ENCODE measurements around the gene RNASE11. TPM values are rescaled to one million over a fixed set of nuclear protein-coding genes. Genes with fewer than 3 reads are reported as not detected.

RNASE11 gene
- total RNA-seq, 1 experiment from 2014 or later = not detected

- Histone ChIP-seq H3K9me2 (ENCODE audit: insufficient read depth) (no peaks in the 10 kb centered on the region), H3K36me3 (ENCODE audit: control insufficient read depth in 1 of 2, insufficient read depth in 2 of 2, low read length in 2 of 2) (no peaks in the 10 kb centered on the region), H3K27me3 (ENCODE audit: insufficient read depth, low read length) (no peaks in the 10 kb centered on the region), H3K79me2 (ENCODE audit: insufficient read depth, low read length) (no peaks in the 10 kb centered on the region), H3K4me1 (ENCODE audit: control insufficient read depth in 1 of 2, insufficient read depth in 2 of 2, low read length in 2 of 2) (no peaks in the 10 kb centered on the region), H2AFZ (ENCODE audit: low read depth, low read length, poor library complexity, severe bottlenecking) (no peak overlapping the region), H3K9me3 (ENCODE audit: control insufficient read depth in 1 of 2, insufficient read depth in 1 of 2, low read depth in 1 of 2, low read length in 2 of 2) (no peaks in the 10 kb centered on the region), H3K9ac (ENCODE audit: low read length) (no peak overlapping the region), H3K27ac (ENCODE audit: low read depth, low read length) (no peak overlapping the region), H3K4me2 (ENCODE audit: low read length) (no peak overlapping the region), H3K4me3 (replicated peaks in 1 of 2; ENCODE audit: low read depth in 1 of 2, low read length in 2 of 2) (no peak overlapping the region), H4K20me1 (ENCODE audit: insufficient read depth) (no peaks in the 10 kb centered on the region)
- ATAC-seq (no peak), DNase-seq (ENCODE audit: low read depth, low spot score) (no peak)
- intact Hi-C loops (cut with micrococcal nuclease) = no loop called here
- no TSS peak for BruUV-seq (replicated peaks)
- TF ChIP-seq MAX (IDR thresholded peaks at IDR 0.05) (no peak), ZFX (IDR thresholded peaks at IDR 0.05) (no peak), SRF (IDR thresholded peaks at IDR 0.05; ENCODE audit: low read depth) (no peak), CTCF (IDR thresholded peaks at IDR 0.05 in 2 of 3, conservative IDR thresholded peaks at IDR 0.05 in 1 of 3; ENCODE audit: borderline replicate concordance in 1 of 3, insufficient read depth in 1 of 3, low read depth in 2 of 3, low read length in 2 of 3) (no peak), FOSL1 (IDR thresholded peaks at IDR 0.05; ENCODE audit: low read depth) (no peak), YY1 (IDR thresholded peaks at IDR 0.05; ENCODE audit: extremely low read depth, insufficient replicate concordance, low read depth, low read length) (no peak), EGR1 (IDR thresholded peaks at IDR 0.05; ENCODE audit: low read depth) (no peak), CEBPB (IDR thresholded peaks at IDR 0.05; ENCODE audit: low read depth) (no peak), ZNF274 (IDR thresholded peaks at IDR 0.05; ENCODE audit: low read depth, low read length) (no peak), SP1 (IDR thresholded peaks at IDR 0.05; ENCODE audit: low read depth) (no peak), EZH2 (IDR thresholded peaks at IDR 0.05) (no peak), ELF1 (IDR thresholded peaks at IDR 0.05; ENCODE audit: borderline replicate concordance, low read depth) (no peak)
- ChIA-PET CTCF (no interaction called here), POLR2A (no interaction called here), RAD21 (ENCODE audit: low non-redundant PET in 1 of 2, low total read pairs in 2 of 2, uncharacterized antibody in 2 of 2, unreplicated experiment in 2 of 2) (no interaction called here)
These were observed 30.6 kb downstream of the RNASE11 start for GRCh38 chr14:20557212-20557542.
